GM18498 (cell line): Measurements from ENCODE around the gene RASA1.
A peak's percentile ranks its signal among the peaks of the same experiment; 100 is the strongest.
"Not testable (repeated sequence)": the region's sequence is repeated elsewhere in the genome, so short reads cannot be mapped to it uniquely, and the experiment has no call there.

Experiments used
- ATAC-seq: cut with Tn5 transposase; IDR thresholded peaks from one replicate; pipeline ENCODE4 v1.9.1; 2021; ENCODE audit warnings: mild to moderate bottlenecking, moderate library complexity; ENCODE audit not compliant: unreplicated experiment

The RASA1 gene

GRCh38 chr5:87278590-87279100 is 11.0 kb downstream of the RASA1 start:
- no peak for ATAC-seq

GRCh38 chr5:87282269-87282668 is 14.6 kb downstream of the RASA1 start:
- no peak for ATAC-seq

DNA sequence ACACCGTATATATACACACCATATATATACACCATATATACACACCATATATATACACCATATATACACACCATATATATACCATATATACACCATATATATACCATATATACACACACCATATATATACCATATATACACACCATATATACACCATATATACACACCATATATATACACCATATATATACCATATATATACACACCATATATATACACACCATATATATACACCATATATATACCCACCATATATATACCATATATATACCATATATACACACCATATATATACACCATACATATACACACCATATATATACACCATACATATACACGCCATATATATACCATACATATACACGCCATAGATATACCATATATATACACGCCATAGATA is 19.6 kb downstream of the RASA1 start:
- ATAC-seq = not testable (repeated sequence)

DNA sequence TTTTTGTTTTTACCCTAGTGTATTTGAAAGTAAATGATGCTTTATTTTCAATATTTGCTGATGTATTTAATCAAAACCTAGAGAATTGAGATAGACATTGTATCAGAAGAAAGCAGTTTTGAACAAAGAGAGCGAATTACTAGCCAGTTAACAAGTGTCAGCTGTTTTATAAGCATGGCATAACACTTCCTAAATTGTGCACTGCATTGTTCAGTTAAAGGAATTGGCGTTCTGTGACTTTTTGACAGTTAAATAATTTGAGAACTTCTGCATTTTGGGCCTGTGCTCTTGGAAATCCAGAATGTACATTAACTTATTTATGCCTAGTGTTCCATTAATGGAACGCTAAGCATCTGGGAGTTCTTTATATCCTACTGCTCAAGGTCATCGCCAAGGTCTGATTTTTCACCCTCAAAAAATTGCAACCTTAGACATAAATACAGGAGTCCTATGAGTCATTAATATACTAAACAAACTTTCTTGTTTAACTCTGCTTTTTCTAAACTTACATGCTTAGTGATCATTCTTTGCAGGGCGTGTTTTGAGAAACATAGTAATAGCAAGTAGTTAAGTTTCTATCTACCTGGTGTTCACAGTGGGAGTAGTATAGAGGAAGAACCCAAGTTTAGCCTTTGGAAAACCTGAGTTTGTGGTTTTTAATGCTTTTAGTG is 31.1 kb downstream of the RASA1 start:
- no peak for ATAC-seq

GRCh38 chr5:87300176-87300575 is 32.5 kb downstream of the RASA1 start:
- ATAC-seq = no peak

GRCh38 chr5:87300744-87301143 is 33.1 kb downstream of the RASA1 start:
- no peak for ATAC-seq

- no peak for ATAC-seq
These were observed 34.4 kb downstream of the RASA1 start for GRCh38 chr5:87302061-87302460.

DNA sequence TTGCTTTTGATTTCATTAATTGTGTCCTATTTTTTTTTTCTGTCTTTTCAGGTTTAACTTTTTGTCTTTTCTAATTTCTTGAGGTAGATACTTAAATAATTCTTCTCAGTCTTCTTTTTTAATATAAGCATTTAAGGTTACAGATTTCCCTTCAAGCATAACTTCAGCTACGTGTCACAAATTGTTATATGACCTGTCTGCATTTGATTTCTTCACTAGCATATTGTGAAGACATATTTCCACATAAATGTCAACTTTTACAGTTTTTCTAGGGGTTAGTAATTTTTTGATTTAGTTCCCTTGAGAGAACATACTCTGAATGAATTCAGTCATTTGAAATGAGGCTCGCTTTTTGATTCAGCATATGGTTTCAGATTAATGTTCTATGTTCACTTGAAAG is 35.6 kb downstream of the RASA1 start:
- no peak for ATAC-seq

DNA sequence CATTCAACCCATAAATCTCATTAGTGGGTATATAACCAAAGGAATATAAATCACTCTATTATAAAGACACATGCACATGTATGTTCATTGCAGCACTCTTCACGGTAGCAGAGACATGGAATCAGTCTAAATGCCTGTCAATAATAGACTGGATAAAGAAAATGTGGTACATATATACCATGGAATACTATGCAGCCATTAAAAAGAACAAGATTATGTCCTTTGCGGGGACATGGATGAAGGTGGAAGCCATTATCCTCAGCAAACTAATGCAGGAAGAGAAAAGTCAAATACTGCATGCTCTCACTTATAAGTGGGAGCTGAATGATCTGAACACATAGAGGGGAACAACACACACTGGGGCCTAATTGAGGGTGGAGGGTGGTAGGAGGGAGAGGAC is 38.4 kb downstream of the RASA1 start:
- not testable (repeated sequence) for ATAC-seq

GRCh38 chr5:87307796-87308423 is 40.2 kb downstream of the RASA1 start:
- ATAC-seq = peak; percentile 95

DNA sequence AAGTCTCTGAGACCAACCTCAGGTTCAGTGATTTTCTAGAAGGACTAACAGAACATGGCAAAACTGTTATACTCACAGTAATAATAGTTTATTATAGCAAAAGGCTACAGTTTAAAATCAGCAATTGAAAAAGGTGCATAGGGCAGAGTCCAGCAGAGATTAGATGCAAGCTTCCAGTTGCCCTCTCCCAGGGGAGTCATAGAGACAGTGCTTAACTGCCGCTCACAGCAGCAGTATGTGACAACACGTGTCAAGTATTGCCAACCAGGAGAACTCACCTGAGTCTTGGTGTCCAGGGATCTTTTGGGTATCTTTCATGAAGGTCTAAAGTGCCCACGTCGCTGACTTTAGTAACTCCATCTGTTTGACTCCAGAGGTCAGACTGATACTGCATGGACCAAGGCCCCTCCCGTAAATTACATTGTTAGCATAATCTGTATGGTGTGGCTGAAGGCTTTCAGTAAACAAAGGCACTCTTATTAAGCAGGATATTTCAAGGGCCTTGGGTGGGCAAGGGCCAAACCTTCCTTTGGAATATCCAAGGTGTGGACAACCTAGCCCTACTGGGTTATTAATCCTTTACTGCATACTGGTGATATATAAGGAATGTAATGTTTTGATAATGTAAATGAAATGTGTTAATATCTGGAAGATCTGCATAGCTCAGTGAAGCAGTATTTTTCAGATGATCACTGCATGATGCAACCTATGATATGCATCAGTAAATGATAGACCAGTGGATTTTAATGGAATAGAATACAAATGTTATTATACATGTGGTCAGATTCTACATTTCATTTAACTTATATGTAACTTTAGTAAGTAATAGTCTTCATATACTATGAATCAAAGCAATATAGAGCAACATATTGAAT is 44.0 kb downstream of the RASA1 start:
- ATAC-seq = no peak

- ATAC-seq = no peak
These were observed 45.5 kb downstream of the RASA1 start for GRCh38 chr5:87313216-87313615.

DNA sequence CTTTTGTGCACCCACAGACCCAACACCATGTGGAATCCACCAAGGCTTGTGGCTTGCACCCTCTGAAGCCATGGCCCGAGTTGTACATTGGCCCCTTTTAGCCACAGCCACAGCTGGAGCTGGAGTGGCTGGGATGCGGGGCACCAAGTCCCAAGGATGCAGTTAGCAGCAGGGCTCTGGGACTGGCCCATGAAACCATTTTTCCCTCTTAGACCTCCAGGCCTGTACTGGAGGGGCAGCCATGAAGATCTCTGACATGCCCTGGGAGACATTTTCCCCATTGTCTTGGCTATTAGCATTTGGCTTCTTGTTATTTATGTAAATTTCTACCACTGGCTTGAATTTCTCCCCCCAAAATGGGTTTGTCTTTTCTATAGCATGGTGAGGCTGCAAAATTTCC is 51.8 kb downstream of the RASA1 start:
- ATAC-seq = no peak

DNA sequence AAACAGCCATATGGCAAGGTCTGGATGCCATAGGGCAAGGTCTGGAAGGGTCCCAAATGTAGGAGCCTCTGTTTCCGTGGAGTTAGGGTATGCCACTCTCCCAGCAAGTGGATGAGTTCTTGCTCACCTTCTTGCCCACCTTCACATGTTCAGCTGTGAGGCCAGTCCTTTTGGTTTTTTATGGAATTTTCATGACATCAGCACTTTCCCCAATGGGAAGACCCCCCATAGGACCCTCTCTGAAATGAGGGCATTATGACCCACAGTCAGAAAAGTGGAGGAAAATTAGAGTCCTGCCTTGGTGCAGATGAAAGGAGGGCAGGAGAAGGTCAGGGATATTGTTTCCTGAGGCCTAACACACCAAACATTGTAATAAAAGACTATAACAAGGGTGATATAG is 53.9 kb downstream of the RASA1 start:
- ATAC-seq = no peak

DNA sequence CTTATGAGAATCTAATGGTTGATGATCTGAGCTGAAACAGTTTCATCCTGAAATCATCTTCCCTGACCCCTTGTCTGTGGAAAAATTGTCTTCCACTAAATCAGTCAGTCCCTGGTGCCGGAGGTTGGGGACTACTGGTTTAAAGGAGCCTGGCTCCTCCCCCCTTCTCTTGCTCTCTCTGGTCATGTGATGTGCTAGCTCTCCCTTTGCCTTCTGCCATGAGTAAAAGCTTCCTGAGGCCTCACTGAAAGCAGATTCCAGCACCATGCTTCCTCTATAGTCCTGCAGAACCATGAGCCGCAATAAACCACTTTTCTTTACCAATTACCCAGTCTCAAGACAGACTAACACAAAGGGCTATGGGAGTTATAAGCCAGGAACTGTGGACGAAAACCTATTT is 54.7 kb downstream of the RASA1 start:
- no peak for ATAC-seq

DNA sequence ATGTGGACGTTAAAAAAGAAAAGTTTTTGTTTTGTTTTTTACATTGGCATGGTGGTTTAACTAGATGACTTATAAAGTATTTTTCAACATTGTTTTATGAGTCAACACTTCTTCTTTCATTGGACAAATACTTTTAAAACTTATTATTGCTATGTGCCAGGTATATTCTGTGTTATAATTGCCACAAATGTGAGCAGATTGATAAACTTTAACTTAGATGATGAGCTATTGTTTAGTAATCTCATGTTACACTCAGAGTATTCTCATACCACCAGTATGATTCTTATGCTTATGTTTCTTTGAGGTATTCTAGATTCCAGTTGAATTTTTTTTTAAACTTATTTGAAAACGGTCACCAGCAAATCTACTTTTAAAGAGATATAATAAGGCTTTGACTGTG is 60.3 kb downstream of the RASA1 start:
- ATAC-seq = no peak

GRCh38 chr5:87329114-87329513 is 61.4 kb downstream of the RASA1 start:
- ATAC-seq = no peak

- no peak for ATAC-seq
These were observed 72.3 kb downstream of the RASA1 start for GRCh38 chr5:87339986-87340385.

DNA sequence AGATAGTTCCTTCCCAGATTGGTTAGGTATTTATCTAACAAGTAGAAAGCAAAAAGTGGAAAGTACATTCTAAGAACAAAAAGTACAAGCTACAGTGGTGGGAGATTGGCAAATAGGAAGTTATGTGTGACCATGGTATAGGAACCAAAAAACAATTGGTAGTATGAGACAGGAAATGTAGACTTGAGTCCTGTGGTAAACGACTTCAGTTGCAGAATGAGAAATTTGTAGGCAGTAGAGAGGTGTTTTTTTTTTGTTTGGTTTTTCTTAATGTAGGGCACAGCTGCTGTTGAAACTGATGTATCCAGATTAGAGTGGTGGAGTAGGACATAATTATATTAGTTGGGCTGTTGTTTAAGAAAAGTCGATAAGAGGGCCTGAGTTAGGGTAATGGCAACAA is 73.0 kb downstream of the RASA1 start:
- ATAC-seq = peak; percentile 99

DNA sequence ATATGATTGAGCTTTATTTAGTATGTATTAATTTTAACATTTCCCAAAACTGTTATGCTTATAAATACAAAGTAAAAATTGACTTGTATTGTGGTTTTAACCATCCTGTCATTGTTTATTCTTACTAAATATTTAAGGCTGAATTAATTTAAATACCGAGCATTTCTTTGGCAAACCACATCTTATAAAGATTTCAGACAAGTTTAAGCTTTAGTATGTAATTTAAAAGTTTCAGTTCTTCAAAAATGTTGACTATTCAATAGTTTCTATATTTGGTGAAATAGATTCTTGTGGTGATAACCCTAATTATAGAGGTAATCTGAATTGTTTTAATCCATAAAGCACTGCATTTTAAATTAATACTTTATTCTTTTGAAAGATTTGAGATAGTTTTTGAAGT is 79.6 kb downstream of the RASA1 start:
- peak; percentile 61 for ATAC-seq

DNA sequence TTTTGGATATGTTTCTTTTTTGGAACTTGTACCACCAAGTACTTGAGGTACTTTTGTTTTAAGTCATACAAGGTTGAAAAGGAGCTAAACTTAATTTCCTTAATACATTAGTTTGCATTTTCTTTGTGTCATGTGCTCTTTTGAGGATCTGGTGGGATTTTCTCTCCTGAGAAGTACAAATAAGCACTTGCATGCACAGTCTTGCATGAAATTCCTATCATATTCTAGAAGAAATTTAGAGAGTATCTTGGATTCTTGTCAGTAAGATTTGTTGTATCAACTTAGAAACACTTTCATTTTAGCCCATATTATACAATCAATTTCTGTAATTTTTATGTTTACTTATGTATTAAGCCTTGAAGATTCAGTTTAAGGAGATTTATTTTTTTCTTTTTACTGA is 80.2 kb downstream of the RASA1 start:
- ATAC-seq = no peak

GRCh38 chr5:87354496-87354895 is 86.8 kb downstream of the RASA1 start:
- ATAC-seq = peak; percentile 88
